HG03558 (cell line): Measurements from ENCODE around the gene MUC6.

ENCODE experiments used
- ATAC-seq: cut with Tn5 transposase; IDR thresholded peaks from one replicate; pipeline ENCODE4 v1.9.1; 2021; ENCODE audit warnings: moderate number of reproducible peaks; ENCODE audit not compliant: unreplicated experiment; ENCODE audit errors: extremely low read depth

Gene MUC6

DNA sequence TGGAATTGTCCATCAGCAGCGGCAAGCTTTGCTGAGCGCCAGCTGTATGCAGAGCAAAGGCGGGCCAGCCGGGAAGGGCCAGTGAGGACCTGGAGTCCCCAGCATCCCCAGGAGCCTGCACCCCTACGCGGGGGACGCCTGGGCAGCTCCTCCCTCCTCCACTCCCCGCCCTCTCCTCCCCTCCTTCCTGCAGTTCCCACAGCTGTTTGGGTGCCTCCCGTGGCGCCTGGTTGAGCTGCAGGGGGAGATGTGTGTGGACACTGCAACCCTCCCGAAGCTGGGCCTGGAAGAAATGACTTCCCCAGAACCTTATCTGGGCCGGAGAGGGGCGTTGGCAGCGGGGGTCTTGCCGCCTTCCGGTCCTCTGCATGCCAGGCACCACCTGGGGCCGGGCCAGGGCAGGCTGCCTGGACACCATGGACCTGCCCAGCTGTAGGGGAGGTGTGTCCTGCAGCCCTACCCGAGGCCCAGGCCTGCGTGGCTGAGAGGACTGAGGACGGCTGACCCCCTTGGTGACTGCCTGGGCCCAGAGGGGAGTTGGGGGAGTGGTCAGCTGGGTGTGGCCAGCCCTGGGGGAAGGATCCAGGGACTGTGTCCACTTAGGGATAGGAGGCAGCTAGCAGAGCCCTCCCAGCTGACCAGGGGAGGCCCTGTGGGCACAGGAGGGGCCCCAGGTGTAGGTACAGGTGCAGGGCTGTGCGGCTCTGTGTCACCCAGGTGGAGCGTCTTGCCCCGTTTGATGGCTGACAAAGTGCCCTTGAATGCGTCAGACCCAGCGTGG, 16.8 kb upstream of the MUC6 start:
- no peak for ATAC-seq

DNA sequence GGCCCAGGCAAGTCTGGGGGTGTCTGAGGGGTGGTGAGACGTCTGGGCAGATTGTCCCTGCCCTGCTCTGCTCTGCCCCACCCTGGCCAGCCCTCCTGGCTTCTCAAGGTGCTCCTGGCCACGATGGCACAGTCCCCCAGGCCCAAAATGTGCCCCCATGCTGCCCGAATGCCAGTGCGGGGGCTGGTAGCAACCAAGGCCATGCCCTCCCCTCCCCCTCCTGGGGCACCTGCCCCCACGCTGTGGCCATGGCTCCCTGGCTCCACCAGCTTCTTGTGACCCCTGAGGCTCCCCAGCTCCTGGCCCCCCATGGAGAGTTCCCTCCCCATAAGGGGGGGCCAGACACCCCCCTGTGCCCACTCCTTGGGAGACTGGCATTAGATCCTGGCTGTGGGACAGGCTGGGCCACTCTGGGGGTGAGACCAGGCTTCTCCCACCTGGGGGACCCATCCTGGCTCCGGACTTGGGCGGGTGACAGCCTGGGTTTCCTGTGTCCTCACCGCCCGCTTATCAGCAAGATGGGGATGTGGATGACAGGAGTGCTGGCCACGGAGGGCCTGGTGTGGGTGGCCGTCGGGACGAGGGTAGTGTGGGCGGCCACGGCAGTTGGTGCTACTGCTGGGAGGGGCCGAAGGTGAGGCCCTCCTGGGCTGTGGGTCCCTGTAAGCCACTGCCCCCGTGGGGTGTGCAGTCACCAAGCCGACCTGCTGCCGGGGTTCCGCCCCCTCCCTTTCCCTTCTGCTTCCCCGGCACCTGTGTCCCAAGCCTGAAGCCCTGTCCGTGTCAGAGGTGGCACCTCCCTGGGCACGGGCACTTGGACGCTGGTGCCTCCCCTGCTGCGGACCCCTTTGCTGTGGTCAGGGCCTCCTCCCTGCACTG, 15.9 kb upstream of the MUC6 start:
- ATAC-seq, result no peak

DNA sequence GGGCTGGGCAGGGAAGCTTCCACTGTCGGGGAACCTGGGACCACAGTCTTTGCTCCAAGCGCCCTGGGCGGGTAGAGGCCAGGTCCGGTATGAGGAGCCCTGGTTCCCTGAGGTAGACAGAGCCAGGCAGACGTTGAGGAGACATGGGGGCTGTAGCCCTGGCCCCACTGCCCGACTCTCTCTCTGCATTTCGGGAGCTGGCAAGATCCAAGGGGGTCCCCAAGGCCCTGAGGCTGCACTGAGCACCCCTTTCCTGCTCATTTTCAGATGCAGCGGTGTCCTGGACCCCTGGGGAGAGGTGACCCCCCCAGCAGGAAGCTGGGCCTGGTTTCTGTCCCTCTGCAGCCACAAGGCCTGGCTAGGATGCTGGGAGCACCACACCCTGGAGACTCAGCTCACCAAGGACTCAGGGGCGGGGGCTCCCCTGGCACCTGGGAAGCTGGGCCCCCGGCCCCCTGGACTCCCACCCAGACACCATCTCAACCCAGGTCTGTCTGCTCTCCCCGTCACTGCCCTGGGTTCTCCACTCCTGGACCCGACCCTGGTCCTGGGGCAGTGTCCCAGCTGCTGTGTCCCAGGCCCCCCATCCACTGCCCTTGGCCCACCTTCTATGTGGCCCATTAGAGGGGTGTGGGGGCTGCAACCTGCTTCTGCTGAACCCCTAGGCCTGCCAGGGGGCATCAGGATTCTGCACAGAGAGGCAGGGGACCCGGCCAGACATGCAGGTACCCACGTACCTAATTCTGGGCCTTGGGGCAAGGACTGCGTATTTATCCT, 15.0 kb upstream of the MUC6 start:
- ATAC-seq, result no peak

DNA sequence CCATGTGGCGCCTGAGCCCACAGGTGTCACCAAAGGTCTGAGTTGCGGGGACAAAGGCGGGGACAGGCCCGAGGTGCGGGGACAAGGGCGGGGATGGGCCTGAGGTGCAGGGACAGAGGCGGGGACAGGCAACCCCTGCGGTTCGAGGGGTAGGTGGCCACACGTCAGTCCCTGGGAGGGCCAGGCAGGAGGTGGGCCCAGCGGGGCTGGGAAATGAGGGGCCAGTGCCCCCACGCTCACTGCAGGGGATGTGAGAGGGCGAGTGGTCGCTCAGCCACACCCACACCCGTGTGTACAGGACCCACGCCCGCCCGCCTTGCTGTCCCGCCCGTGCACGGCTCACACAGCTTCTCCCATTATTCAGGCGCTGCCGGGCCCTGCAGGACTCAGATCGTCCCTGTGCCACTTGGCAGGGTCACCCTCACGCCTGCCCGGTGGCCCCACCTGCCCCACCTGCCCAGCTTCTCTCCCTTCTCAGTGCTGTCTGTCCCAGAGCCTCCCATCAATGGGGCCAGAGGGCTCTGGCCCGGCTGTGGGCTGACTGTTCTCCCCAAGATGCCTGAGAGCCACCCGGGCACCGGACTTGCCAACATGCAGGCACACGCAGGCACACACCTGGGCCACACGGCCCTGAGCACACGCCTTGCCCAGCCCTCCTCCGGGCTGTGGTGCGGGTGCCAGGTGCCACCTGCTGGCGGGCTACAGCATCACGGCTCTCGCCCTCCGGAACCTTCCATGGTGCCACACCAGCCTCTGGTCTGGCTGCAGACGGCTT, 14.2 kb upstream of the MUC6 start:
- no peak for ATAC-seq

DNA sequence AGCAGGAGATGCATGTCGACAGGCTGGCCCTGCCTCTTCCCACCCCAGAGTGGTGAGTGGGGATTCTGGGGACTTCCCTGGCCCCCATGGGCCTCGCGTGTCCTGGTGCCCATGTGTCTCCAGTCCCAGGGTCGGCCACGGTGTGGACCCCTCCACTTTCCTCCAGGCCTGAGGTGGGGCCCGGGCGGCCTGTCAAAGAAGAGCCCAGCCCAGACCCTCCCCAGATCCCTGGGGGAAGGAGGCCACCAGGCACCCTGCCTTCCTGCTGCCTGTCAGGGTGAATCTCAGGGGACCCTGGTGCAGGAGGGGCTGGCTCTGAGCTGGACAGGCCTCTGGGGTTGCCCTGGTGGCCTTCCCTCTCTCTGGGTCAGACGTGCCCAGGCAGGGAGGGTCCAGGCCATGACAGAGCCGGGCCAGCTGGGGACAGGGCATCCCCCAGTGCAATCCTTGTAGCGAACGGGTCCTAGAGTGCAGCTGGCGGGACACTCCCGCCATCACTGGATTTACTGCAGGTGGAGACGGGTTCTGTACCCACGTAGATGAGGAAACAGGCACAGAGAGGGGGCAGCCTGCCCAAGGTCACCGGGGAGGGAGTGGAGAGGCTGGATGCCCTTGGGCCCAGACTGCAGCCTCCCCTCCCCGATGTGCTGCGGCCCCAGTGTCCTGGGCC, 13.5 kb upstream of the MUC6 start:
- ATAC-seq, result no peak

DNA sequence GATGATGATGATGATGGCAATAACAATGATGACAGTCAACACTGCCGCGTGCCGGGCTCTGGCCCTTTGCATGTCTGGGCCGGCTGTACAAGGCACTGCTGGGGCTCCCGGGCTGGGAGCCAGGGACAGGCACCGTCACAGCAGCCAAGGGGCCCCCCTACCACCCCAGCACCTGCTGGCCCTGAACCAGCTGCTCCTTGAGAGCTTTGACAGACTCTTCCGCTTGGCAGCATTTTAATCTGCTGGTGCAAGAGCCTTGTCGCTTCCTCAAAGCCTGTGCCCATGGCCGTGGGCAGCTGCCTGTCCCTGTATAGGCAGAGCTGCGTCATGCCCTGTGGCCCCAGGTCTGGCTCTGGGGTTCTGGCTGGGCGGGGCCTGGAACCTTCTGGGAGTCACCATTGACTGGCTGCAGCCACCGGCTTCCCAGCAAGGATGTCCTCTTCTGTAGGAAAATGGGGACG, 12.9 kb upstream of the MUC6 start:
- no peak for ATAC-seq

DNA sequence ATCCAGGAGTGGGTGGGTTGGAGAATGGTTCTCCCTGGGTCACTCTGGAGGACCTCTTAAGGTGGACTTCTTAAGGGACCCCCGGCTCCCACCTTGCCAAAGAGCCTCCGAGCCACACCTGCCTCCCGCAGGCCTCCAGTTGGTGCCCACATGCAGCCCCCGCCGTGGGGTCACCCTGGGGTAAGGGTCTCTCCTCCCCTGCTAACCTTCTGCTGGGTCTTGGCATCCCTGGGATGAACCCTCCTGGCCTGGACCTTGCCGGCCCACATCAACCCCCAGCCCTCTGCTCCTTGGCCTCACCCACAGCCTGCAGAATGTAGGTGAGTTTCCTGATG, 12.5 kb upstream of the MUC6 start:
- ATAC-seq, result no peak

DNA sequence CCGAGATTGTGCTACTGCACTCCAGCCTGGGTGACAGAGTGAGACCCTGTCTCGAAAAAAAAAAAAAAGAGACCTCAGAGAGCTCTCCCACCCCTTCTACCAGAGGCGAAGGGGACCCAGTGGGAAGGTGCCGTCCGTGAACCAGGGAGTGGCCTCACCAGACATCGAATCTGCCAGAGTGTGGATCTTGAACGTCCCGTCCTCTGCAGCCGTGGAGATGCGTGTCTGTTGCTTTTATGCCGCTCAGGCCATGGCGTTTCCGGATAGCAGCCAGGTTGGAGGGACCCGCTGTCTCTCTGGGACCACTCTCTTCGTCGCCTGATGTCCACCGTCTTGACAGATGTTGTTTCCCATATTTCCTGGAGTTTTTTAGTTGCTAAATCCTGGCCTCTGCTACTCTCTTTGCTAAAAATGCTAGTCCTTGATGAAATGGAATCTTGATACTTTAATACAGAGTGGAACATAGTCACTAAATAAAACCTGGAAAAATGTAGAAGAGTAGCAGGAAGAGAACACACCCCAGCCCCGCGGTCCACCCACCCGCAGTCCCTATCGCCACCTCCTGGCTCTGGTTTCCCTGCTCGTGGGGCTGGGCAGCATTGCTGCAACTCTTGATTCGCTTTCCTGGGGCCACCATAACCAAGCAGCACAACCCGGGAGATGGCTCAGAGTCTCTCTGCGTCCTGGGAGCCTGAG, 12.0 kb upstream of the MUC6 start:
- ATAC-seq, result no peak

DNA sequence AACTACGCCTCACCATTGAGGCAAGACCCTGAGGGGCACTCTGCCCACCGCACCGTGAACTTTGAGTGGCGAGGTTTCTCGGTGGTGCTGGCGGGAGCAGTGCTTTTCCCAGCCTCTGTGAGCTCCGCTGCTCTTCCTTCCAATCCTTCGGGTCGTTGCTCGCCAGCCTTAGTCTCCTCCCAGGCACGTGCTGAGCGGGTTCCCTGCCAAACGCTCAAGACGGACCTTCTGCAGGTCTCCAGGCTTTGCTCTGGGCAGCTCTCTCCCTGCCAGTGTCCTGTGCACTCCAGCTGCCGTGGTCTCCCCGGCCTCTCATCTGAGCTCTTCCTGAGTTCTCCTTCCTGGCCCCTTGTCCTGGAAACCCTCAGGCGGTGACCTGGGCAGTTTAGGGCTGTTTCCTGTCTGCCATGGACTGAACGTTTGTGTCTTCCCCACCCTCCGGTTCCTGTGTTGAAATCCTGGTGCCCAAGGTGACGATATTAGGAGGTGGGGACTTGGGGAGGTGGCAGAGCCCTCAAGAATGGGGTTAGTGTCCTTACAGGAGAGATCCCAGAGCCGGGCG, 11.2 kb upstream of the MUC6 start:
- ATAC-seq, result no peak

DNA sequence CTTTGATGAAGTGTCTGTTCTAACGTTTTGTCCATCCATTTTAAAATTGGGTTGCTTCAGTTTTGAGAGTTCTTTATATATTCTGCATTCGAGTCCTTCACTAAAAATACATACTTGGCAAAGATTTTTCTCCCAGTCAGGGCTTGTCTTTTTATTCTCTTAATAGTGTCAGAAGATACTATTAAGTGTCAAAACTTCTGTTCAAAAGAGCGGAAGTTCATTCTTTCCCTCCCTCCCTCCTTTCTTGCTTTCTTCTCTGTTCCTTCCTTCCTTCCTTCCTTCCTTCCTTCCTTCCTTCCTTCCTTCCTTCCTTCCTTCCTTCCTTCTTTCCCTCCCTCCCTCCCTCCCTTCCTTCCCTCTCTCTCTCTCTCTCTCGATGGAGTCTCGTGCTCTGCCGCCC, 7.6 kb upstream of the MUC6 start:
- no peak for ATAC-seq

DNA sequence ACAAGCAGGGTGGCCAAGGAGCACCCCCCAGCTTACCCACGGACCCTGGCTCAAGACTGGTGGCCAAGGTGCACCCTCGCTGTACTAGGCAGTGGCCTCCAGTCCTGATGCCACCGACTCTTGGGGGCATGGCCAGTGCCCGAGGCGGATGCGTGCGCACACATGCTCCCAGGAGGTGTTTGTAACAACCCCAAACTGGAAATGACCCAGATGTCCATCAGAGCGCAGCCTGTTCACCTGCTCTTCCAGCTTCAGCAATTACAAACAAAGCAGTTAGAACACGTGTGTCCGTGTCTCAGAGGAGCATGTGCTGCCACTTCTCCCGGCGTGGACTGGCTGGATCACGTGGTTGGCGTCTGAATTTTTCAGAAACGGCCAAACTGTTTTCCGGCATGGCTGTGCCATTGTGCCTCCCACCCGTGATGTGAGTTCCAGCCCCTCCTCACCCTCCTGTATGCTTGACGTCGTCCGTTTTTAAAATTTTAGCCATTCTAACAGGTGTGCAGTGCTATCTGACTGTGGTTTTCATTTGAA, 7.1 kb upstream of the MUC6 start:
- ATAC-seq, result no peak

DNA sequence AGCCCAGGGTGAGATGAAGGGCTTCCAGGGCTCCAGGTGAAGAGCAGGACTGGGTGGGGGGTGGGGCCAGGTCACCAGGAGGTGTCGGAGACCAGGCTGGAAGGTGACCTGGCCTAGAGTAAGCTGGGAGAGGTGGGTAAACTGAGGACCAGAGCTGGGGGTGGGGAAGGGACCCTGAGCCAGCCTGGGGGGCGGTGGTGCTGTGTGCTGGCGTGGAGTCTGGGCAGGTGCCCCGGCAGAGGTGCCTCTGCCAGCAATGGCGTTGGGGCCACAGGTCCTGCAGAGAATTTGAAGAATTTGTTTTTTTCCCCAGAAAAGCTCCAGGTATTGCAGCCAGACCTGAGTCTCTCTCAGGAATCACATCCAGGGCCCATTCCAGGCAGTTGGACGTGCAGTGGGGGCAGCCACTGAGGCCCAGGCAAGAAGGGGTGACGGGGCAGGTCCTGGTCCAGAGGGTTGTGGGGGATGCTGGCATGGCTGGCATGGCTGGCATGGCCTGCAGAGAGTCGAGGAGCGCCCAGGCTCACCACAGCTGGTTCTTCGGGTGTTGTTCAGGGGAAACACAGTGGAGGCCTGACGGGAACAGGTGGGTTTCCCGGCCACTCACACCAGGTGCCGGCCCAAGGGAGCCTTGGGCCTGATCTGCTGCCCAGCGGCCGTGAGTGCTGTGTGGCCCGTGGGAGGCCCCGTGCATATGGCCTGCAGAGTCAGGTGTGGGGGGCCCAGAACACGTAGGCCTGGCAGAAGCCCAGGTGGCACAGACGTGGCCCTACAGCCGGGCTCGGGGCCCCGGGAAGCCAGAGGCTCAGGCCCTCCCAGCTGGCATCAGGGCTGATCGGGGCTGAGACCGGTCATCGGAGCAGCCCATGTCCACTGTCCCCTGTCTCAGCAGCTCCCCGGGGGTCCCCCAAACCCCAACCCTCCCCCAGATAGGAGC, 6.4 kb upstream of the MUC6 start:
- no peak for ATAC-seq

DNA sequence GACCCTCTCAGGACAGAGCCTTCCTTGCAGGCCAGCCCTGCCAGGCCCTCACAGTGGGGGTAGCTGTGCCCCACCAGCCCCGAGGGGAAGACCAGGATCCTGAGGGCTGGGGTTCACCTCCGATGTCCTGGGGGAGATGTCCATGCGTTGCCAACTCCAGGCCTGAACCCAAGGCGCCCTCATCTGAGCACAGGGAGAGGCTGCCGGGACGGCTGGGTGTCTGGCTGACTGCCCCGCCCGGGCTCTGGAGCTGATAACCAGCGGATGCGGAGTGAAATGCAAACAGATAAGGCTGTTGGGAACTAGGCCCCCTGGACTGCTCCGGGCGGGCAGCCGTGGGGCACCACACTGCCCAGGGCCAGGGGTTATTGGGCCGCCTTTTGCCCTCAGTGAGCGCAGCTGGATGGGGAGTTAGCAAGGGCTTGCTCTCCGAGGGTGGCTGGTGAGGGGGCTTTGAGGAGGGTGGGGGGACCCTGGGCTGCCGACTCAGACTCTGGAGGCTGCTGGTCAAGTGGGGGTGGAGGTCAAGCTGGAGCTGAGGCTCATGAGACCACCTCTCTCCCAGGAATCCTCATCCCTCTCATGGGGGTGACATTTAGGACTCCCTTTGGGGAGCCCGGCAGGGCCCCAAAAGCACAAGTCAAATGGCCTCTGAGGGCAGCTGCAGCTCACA, 5.6 kb upstream of the MUC6 start:
- ATAC-seq, result no peak

DNA sequence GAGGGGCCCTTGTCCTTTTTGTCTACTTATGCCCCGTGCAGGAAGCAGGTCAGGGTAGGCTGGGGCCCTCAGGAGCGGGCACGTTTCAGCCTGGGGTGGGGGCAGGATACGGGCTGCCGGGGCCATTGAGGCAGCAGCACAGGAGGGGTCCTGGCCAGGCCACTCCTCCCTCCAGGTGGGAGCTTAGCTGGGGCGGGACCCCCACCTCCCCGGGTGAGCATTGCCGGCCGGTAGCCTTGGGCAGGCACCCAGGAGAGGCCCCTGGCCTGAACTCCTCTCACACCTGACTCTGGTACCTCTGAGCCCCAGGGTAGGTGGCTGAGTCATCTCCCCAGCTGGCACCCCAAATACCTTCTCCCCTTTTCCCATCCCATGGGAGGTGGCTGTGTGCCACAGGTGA, 5.0 kb upstream of the MUC6 start:
- no peak for ATAC-seq

DNA sequence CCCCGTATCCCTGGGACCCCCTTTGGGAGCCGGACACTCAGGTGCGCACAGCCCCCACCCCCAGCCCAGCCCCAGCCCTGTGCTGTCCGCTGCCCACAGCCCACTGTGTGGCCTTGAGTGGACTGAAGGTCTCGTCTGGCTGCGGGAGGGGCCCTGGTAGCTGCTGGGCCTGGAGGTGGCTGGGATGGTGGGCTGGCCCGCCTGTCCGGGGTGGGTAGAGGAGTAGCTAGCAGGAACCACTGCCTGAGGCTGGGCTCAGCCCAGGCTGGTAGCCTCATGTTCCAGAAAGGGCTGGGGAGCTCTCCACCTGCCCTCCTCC, 4.6 kb upstream of the MUC6 start:
- ATAC-seq, result no peak

DNA sequence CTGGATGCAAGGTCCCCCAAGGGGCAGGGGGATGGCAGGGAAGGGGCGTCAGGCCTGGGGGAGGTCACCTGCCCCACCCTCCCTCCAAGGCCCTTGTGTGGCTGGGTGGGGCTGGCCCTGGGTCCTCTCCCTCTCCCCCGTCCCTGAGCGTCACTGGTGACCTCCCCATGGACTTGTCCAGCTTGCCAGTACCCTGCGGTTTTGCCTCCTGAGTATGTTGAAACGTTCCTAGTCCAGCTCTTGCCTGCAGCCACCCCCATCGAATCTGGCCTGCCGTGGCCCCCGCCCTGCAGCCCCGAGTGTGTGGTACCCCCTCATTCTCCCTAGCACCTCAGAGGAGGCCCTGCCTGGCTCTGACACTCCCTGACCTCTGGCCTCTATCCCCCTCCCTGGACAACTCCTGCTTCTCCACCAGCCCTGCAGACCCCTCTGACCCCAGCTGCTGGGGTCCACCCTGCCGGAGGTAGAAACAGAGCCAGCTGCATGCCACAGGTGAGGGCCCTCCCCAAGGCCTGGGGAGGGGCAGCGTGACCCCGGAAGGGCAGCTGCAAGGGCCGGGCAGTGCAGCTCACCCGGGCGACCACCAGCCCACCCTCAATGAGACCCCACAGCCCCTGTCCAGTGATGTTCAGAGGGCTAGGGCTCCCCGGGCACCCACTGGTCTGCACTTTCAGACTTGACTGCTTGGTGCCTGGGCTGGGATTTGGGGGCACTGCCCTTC, 4.1 kb upstream of the MUC6 start:
- ATAC-seq, result no peak
